SK-N-SH treated with all-trans-retinoic acid at 6 μM for 48 hours (cell line): ENCODE measurements around the gene SAPCD1.

Source experiments
- ATAC-seq: fragments of 200-7000 bp; cut with Tn5 transposase; 3 replicates; pipeline ENCODE4 v1.9.1; 2020; ENCODE audit warnings: mild to moderate bottlenecking, moderate library complexity
- ARNTL ChIP-seq: fragments of 450-650 bp; formaldehyde crosslinking; IDR thresholded peaks from 2 replicates; pipeline ENCODE4 v1.5.0; 2020; ENCODE audit warnings: low read depth, mild to moderate bottlenecking, moderate library complexity, borderline replicate concordance
- BACH2 ChIP-seq: fragments of 250-450 bp; sonication (Bioruptor Pico); IDR thresholded peaks from 2 replicates; pipeline ENCODE4 v1.9.0; 2021; ENCODE audit warnings: mild to moderate bottlenecking, borderline replicate concordance
- CREB5 ChIP-seq: fragments of 250-450 bp; sonication (Bioruptor Pico); IDR thresholded peaks from 2 replicates; pipeline ENCODE4 v1.5.1; 2020; ENCODE audit warnings: low read depth, mild to moderate bottlenecking, moderate library complexity
- CSDC2 ChIP-seq: fragments of 250-450 bp; sonication (Bioruptor Pico); IDR thresholded peaks from 2 replicates; pipeline ENCODE4 v1.5.0; 2020; ENCODE audit warnings: mild to moderate bottlenecking, moderate library complexity
- ESRRG ChIP-seq: fragments of 250-450 bp; sonication (Bioruptor Pico); IDR thresholded peaks from 2 replicates; pipeline ENCODE4 v1.6.1; 2021; ENCODE audit warnings: mild to moderate bottlenecking
- GLIS3 ChIP-seq: fragments of 250-450 bp; sonication (Bioruptor Pico); IDR thresholded peaks from 2 replicates; pipeline ENCODE4 v1.5.0; 2020; ENCODE audit warnings: mild to moderate bottlenecking, moderate library complexity
- ISL1 ChIP-seq: fragments of 250-450 bp; sonication (Bioruptor Pico); IDR thresholded peaks from 2 replicates; pipeline ENCODE4 v2.1.2; 2022; ENCODE audit warnings: mild to moderate bottlenecking, moderate library complexity
- OSR1 ChIP-seq: fragments of 250-450 bp; sonication (Bioruptor Pico); IDR thresholded peaks from 2 replicates; pipeline ENCODE4 v1.8.0; 2022; ENCODE audit warnings: moderate library complexity, mild to moderate bottlenecking, inconsistent platforms
- PATZ1 ChIP-seq: fragments of 250-450 bp; sonication (Bioruptor Pico); IDR thresholded peaks from 2 replicates; pipeline ENCODE4 v1.8.0; 2020; ENCODE audit warnings: mild to moderate bottlenecking, moderate library complexity, borderline replicate concordance
- POU6F1 ChIP-seq: fragments of 250-450 bp; sonication (Bioruptor Pico); IDR thresholded peaks from 2 replicates; pipeline ENCODE4 v1.8.0; 2021; ENCODE audit warnings: low read depth, mild to moderate bottlenecking, moderate library complexity, borderline replicate concordance
- PPARA ChIP-seq: fragments of 250-450 bp; sonication (Bioruptor Pico); IDR thresholded peaks from 2 replicates; pipeline ENCODE4 v1.5.0; 2020; ENCODE audit warnings: mild to moderate bottlenecking, borderline replicate concordance
- RARB ChIP-seq: fragments of 250-450 bp; sonication (Bioruptor Pico); IDR thresholded peaks from 2 replicates; pipeline ENCODE4 v1.8.0; 2021; ENCODE audit warnings: mild to moderate bottlenecking, moderate library complexity
- SNAI2 ChIP-seq: fragments of 250-450 bp; sonication (Bioruptor Pico); IDR thresholded peaks from 2 replicates; pipeline ENCODE4 v1.5.0; 2020; ENCODE audit warnings: mild to moderate bottlenecking, moderate library complexity
- TCF4 ChIP-seq: fragments of 250-450 bp; sonication (Bioruptor Pico); IDR thresholded peaks from 2 replicates; pipeline ENCODE4 v1.8.0; 2021; ENCODE audit warnings: mild to moderate bottlenecking, moderate library complexity, borderline replicate concordance
- TOX ChIP-seq: fragments of 250-450 bp; sonication (Bioruptor Pico); IDR thresholded peaks from 2 replicates; pipeline ENCODE4 v1.8.0; 2021; ENCODE audit warnings: mild to moderate bottlenecking, moderate library complexity, borderline replicate concordance
- TSHZ2 ChIP-seq: fragments of 250-450 bp; sonication (Bioruptor Pico); IDR thresholded peaks from 2 replicates; pipeline ENCODE4 v1.5.0; 2020; ENCODE audit warnings: mild to moderate bottlenecking, moderate library complexity
- ZC3H10 ChIP-seq: fragments of 250-450 bp; sonication (Bioruptor Pico); IDR thresholded peaks from 2 replicates; pipeline ENCODE4 v1.5.1; 2021; ENCODE audit warnings: mild to moderate bottlenecking, moderate library complexity
- ZFP3 ChIP-seq: fragments of 250-450 bp; sonication (Bioruptor Pico); IDR thresholded peaks from 2 replicates; pipeline ENCODE4 v1.5.0; 2020; ENCODE audit warnings: mild to moderate bottlenecking, moderate library complexity
- ZFP30 ChIP-seq: fragments of 450-650 bp; formaldehyde crosslinking; IDR thresholded peaks from 2 replicates; pipeline ENCODE4 v1.5.0; 2022; ENCODE audit warnings: mild to moderate bottlenecking, moderate library complexity
- ZNF565 ChIP-seq: fragments of 450-650 bp; formaldehyde crosslinking; conservative IDR thresholded peaks from 2 replicates; pipeline ENCODE4 v1.5.0; 2020; ENCODE audit warnings: low read depth, mild to moderate bottlenecking, moderate library complexity
- ZNF70 ChIP-seq: fragments of 450-650 bp; formaldehyde crosslinking; IDR thresholded peaks from 2 replicates; pipeline ENCODE4 v1.5.0; 2020; ENCODE audit warnings: mild to moderate bottlenecking, moderate library complexity
- ZNF8 ChIP-seq: fragments of 450-650 bp; formaldehyde crosslinking; IDR thresholded peaks from 2 replicates; pipeline ENCODE4 v1.5.0; 2020; ENCODE audit warnings: mild to moderate bottlenecking, moderate library complexity
- TF ChIP-seq, protein P1 (sequence below): fragments of 250-450 bp; sonication (Bioruptor Pico); IDR thresholded peaks from 2 replicates; pipeline ENCODE4 v1.5.1; 2021; ENCODE audit warnings: mild to moderate bottlenecking, moderate library complexity

Gene SAPCD1

GRCh38 chr6:31725502-31726350 is 36.7 kb upstream of the SAPCD1 start:
- TF ChIP-seq ZNF70 (CRISPR knock-in tag) (no peak), ARNTL (CRISPR knock-in tag) (no peak), PATZ1 (CRISPR knock-in tag) (no peak), ZNF565 (CRISPR knock-in tag) (no peak), TSHZ2 (CRISPR knock-in tag) (no peak), TOX (CRISPR knock-in tag) (no peak), GLIS3 (CRISPR knock-in tag) (no peak), PPARA (CRISPR knock-in tag) (no peak), RARB (CRISPR knock-in tag) (no peak), ISL1 (CRISPR knock-in tag) (no peak), POU6F1 (CRISPR knock-in tag) (no peak), CSDC2 (CRISPR knock-in tag) (no peak), ZNF8 (no peak), OSR1 (CRISPR knock-in tag) (no peak), BACH2 (CRISPR knock-in tag) (no peak), SNAI2 (CRISPR knock-in tag) (no peak), TCF4 (CRISPR knock-in tag) (no peak), CREB5 (CRISPR knock-in tag) (no peak), ZFP30 (CRISPR knock-in tag) (no peak)
- TF ChIP-seq, protein P1, sequence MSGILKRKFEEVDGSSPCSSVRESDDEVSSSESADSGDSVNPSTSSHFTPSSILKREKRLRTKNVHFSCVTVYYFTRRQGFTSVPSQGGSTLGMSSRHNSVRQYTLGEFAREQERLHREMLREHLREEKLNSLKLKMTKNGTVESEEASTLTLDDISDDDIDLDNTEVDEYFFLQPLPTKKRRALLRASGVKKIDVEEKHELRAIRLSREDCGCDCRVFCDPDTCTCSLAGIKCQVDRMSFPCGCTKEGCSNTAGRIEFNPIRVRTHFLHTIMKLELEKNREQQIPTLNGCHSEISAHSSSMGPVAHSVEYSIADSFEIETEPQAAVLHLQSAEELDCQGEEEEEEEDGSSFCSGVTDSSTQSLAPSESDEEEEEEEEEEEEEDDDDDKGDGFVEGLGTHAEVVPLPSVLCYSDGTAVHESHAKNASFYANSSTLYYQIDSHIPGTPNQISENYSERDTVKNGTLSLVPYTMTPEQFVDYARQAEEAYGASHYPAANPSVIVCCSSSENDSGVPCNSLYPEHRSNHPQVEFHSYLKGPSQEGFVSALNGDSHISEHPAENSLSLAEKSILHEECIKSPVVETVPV (CRISPR knock-in tag), result no peak
- ATAC-seq, result no peak

DNA sequence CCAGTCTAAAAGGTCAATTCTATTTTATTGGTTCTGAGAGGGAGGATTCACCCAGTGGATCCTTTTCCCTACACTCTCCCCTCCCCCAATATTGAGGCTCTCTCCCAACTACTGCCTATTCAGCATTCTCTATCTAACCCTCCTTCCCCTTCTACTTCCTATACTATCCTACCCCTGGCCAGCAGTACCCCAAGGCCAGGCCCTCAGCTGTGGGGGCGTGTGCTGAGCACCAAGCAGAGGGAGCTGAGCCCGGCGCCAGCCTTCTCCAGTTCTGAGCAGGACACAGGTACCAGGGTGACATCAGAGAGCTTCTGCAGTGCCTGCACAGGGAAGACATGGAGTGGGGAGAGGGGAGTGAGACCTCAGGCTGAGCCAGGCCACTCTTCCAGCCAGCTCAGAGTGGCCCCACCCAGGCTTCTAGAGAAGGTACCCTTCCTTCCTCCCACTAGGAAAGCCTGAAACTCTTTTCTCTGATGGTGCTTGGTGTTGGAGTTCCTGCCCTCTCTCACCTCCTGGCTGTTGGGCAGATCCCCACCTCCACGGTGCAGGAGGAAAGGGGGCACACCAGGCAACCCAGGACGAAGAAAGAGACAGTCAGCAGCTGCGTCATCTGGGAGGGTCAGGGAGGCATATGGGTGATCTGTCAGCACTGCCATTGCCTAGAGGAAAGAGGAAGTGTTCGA is 35.3 kb upstream of the SAPCD1 start:
- no peak for ATAC-seq
- TF ChIP-seq RARB (CRISPR knock-in tag) (no peak), ZC3H10 (CRISPR knock-in tag) (no peak), ESRRG (CRISPR knock-in tag) (no peak), TSHZ2 (CRISPR knock-in tag) (no peak), ZFP30 (CRISPR knock-in tag) (no peak), PPARA (CRISPR knock-in tag) (no peak), CREB5 (CRISPR knock-in tag) (no peak), ZNF8 (no peak), OSR1 (CRISPR knock-in tag) (no peak), ZFP3 (CRISPR knock-in tag) (no peak), CSDC2 (CRISPR knock-in tag) (no peak)
- TF ChIP-seq, protein P1 (CRISPR knock-in tag), result no peak
- TF ChIP-seq, all 23 proteins: peak for 0
